Inflammatory macrophage (primary cell): Measurements from ENCODE around the gene KMT5C.

ENCODE experiments used
- DNase-seq, 2 donors: peaks; one replicate each; pipeline ENCODE4 v3.0.0-alpha.2; 2020 to 2022

Gene KMT5C

DNA sequence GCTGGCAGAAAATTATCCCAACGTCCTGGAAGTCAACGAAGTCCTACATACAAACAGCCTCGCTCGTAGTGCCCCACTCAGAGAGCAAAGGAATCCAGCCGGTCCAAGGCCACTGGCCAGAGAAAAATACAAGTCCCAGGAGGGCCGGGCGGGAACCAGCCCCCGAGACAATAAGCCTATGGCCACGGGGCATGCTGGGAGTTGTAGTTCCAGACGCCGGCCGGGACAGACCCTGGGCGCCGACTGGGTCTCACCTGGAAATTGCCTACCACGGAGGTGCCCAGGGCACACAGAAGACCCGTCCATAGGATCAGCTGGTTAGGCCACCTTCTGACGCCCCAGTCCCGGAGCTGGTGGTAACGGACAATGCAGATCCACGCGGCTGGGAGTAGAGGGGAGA lies 19.9 kb upstream of the KMT5C start:
- DNase-seq: no peak

DNA sequence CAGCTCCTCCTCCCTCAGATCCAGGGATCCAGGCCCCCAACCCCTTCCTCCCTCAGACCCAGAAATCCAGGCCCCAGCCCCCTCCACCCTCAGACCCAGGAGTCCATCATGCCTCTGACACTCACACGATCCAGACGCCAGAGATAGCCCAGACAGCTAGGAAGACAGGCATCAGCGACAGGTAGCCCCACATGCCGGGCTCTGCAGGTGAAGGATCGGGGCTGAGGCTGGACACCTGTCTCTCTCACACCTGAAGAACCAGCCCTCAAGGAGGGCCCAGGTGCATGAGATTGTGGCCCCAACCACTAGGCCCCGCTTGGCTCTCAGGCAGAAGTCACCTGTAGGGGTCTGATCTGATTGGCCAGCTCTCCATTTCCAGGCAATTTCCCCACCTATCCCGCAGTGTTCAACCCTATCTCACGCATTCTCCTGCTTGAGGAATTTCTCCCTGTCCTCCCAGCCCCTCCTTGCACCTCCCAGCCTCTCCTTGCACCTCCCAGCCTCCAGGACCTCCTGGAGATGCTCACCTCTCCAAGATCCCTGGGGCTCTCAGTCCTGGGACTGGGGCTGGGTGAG lies 18.7 kb upstream of the KMT5C start:
- no peak for DNase-seq

DNA sequence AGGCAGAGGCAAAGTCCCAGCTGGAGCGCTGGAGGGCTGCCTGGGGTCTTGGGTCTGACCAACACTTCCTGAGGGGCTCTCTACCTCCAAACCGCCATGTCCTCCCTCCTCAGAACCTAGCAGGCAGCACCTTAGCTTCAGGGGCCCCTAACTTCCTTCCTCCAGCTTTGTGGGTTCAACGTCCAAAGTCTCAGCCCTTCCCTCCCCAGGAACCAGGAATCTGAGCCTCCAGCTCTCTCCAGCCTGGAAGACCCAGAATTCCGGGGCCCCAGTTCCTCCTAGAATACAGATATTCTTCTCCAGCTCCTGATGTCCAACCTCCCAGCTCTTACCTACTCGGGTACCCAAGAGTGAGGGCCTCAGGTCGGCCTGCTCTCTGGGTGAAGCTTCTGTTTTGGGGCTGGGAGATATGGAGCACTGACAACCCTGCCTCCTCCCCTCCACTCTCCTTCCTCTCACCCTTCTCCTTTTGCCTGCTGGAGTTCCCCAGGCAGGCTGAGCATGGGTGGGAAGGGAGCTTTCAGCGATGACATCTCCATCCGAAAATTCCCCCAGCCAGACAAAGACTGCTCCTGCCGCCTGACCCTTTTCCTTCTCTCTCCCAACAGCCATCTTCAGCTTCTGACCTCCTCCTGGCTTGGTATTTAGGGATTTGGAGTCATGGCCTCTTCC lies 18.1 kb upstream of the KMT5C start:
- peak in 1 of 2 donors; percentile 42 for DNase-seq

DNA sequence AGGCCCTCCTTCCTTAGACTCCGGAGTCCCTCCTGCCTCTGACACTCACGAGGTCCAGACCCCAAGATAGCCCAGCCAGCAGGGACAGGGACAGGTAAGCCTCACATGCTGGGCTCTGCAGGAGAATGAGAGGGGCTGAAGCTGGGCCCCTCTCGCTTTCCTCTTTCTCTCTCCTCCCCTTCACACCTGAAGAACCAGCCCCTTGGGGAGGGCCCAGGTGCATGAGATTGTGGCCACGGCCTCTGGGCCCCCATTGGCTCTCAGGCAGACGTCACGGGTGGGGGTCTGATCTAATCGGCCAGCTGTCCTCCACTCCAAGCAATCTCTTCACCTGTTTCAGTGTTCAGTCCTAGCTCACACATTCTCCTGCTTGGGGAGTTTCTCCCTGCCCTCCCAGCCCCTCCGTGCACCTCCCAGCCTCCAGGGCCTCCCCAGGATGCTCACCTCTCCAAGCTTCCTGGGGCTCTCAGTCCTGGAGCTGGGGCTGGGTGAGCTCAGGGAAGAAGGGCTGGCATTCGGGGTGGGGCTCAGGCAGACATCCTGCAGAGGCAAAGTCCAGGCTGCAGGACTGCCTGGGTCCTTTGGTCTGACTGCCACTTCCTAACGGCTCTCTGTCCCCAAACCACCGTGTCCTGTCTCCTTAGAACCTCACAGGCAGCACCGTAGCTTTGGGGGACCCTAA lies 17.3 kb upstream of the KMT5C start:
- DNase-seq: no peak

DNA sequence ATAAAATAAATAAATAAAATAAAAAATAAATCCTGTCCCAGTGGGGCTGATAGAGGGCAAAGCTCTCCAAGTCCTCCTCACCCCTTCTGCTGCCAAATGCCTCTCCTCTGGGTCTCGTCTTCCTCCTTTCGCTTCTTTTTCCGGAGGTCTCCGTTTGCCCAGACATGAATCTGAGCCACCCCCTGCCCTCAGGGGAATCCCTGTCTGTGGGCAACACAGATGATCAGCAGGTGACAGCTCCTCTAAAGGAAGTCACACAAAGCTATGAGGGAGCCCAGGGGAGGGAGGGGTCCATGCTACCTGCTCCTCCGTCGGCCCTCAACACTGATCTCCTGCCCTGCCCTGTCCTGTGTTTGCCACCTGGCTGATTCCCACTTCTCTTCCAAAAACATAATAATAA lies 15.0 kb upstream of the KMT5C start:
- DNase-seq: peak in 1 of 2 donors; percentile 22

DNA sequence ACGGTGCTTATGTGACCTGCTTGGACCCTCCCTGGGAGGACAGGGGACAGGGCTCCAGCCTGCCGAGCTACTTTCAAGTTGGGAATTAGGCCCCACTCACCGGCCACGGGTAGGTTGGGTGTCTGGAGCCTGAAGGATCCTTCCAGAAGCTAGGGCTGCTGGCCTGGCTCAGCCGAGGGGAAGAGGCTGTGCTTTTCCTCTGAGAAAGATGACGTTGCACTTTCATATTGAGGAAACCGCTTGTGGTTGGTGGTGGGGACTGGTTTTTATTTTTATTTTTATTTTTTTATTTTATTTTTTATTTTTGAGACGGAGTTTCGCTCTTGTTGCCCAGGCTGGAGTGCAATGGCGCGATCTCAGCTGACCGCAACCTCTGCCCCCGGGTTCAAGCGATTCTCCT lies 14.5 kb upstream of the KMT5C start, which contains the start of gene TMEM150B:
TSS of gene TMEM150B (minus strand) at position 170 of the 400 bp plus-strand sequence. CDS start 4,305 bp downstream, outside the sequence.
- peak; percentile 69 to 76 for DNase-seq

DNA sequence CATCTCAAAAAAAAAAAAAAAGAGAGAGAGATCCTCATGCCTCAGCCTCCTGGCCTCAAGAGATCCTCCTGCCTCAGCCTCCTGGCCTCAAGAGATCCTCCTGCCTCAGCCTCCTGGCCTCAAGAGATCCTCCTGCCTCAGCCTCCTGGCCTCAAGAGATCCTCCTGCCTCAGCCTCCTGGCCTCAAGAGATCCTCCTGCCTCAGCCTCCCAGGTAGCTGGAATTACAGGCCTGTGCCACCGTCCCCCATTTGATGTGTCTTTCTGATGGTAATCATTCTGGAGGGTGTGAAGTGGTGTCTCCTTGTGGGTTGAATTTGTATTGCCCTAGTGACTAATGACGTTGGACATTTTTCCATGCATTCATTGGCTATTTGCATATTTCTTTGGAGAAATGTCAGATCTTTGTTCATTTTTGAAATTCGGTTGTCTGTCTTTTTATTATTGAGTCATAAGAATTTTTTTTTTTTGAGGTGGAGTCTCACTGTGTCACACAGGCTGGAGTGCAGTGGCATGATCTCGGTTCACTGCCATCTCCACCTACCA lies 10.8 kb upstream of the KMT5C start:
- DNase-seq: peak; percentile 24 to 63

DNA sequence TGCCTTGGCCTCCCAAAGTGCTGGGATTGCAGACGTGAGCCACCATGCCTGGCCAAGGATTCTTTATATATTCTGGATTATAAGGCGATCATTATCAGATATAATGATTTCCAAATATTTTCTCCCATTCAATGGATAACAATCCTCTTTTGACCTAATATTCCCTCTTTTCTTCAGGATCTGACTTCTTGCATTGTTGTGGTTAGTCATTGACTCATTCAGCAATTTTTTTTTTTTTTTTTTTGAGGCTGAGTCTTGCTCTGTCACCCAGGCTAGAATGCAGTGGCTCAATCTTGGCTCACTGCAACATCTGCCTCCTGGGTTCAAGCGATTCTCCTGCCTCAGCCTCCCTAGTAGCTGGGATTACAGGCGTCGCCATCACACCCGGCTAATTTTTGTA lies 9.9 kb upstream of the KMT5C start:
- DNase-seq: peak in 1 of 2 donors; percentile 14

DNA sequence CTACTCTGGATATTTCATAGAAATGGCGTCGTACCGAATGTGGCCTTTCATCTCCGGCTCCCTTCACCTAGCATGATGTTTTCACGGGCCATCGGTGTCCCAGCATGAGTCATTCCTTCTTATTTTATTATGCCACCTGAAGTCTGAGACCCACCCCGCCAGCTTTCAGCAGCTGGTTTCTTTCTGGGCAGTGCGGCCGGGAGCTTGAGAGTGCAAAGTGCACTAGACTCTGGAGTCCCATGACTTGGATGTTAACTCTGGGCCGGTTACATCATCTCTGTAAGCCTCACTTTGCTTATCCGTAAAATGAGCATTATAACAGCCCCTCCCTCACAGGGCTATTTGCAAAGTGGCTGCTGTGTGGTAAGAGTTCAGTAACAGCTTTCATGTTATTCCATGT lies 5.8 kb upstream of the KMT5C start:
- DNase-seq: peak in 1 of 2 donors; percentile 35

DNA sequence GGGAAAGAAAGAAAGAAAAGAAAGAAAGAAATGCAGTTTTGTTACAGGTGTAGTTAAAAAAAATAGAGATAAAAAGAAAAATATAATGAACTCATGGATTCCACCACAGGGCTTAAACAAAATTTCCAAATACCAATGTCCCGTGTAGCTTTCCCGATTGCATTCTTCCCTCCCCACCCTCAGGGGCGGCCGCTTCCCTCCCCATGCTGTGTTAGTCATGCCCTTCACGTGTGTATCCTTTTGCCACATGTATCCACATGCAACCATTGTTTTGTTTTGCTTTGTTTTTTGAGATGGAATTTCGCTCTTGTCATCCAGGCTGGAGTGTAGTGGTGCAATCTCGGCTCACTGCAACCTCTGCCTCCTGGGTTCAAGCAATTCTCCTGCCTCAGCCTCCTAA lies 3.6 kb upstream of the KMT5C start:
- no peak for DNase-seq

DNA sequence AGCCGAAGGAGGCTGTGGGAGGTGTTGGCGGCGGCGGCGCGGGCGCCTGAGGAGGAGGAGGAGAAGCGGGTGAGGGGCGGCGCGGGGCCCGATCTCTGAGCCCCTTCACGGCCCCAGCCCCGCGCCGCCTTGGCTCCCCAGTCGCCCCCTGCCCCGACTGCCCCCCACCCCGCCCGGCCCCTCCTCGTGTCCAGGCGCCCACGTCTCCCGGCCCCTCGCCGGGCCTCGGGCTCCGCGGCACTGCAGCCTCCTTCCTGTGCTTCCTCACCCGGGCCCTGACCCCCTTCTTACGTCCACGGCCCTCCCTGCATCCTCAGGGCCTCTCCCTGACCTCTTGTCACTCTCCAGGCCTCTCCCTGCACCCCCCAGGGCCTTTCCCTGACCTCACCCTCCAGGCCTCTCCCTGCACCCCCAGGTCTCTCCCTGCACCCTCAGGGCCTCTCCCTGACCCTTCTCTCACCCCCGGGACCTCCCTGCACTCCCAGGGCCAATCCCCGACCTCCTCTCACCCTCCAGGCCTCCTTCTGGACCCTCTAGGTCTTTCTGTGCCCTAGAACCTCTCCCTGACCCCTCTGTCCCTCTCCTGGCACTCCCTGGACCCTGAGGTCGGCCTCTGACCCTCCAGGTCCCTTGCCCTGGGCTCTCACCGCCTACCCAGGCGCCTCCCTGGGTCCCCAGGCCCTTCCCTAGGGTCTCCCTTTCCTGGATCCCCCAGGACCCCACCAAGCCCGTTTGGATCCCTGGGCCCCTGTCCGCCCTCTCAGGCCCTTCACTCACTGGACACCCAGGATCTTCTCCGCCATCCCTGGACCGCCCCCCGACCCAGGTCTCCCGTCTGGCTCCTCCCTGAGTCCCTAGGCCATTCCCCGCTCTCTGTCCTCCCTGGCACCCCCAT lies 460 bp downstream of the KMT5C start:
- DNase-seq: peak; percentile 11 to 29

DNA sequence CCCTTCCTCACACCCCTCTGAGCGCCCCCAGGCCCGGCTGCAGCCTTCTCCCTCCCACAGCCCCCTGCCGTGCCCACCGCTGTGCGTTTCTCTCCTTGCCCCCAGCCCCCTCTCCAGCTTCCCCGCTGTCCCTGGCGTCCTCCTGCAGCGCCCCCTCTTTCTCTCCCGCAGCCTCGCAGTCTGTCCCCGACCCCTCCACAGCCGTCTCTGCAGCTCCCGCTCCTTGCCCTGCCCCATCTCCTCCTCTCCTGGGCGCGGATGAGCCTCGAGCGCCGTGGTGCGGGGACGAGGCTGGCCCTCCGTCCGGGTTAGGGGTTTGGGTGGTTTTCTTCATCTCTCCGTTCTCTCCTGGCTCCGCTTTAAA lies 1.1 kb downstream of the KMT5C start:
- DNase-seq: peak in 1 of 2 donors; percentile 13

DNA sequence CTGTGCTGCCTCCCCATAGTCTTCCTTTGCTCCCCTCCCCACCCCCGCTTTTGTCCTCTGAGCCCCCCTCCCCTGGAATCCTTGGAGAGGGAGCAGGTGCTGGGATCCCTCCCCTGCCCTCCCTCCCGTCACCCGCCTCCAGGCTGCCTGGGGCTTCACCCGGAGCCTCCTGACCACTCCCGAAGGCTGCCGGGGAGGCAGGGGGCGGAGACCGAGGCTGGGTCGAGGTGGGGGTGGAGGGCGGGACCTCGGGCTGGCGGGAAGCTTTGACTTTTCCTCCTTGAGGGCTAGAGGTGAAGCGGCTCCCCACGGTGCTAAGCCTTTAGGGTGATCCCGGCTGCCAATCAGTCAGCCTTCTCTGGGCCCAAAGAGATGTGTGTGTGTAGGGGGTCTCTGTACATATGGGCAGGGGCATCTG lies 1.5 kb downstream of the KMT5C start:
- DNase-seq: peak; percentile 59 to 85

DNA sequence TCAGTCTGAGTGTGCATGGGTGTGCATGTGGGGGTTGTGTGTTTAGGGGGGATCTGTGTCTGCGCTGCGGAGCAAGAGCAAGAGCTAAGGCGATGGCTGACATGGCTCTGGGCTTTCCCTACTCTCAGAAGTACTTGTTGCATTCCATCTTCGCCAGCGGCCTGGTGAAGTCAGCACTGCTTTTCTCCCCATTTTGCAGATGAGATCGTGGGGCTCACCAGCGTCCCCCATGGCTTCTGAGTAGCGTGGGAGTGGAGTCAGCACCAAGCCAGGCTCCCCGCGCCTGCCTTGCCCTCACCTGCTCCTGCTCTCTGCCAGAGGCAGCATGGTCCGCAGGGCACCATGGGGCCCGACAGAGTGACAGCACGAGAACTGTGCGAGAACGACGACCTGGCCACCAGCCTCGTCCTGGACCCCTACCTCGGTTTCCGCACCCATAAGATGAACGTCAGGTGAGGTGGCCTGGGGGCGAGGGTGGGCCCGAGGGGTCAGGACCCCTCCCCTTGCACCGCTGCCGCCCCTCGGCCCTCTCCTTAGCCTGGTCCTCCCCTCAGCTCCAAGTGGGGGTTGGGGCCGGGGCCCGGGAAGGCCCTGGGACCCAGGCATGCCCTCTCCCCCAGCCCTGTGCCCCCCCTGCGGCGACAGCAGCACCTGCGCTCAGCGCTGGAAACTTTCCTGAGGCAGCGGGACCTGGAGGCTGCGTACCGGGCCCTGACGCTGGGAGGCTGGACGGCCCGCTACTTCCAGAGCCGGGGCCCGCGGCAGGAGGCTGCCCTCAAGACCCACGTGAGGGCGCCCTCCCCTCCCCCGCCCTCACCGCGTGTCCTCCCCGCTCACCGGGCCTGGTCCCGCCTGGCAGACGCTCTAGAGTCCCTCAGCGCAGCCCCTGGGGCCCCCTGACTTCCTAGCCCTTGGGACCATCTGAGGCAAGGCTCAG lies 2.2 kb downstream of the KMT5C start:
- DNase-seq: no peak

DNA sequence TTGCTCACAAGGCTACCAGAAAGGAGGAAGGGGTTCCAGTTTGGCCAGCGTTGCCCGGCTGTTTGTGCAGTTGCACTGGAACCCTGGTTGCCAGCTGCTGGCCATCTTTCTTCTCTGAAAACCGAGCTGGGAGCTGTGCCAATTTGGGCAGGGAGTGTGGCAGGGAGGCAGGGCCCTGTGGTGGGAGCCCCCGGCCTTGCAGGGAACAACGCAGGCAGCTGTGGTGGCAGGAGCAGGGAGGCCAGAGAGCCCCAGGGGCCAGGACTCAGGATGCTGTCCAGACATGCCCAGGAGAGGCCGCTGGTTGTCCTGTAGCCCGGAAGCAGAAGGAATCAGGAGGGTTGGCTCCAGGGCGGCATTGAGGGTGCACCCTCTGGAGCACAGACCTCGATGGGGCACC lies 4.8 kb downstream of the KMT5C start:
- DNase-seq: no peak

DNA sequence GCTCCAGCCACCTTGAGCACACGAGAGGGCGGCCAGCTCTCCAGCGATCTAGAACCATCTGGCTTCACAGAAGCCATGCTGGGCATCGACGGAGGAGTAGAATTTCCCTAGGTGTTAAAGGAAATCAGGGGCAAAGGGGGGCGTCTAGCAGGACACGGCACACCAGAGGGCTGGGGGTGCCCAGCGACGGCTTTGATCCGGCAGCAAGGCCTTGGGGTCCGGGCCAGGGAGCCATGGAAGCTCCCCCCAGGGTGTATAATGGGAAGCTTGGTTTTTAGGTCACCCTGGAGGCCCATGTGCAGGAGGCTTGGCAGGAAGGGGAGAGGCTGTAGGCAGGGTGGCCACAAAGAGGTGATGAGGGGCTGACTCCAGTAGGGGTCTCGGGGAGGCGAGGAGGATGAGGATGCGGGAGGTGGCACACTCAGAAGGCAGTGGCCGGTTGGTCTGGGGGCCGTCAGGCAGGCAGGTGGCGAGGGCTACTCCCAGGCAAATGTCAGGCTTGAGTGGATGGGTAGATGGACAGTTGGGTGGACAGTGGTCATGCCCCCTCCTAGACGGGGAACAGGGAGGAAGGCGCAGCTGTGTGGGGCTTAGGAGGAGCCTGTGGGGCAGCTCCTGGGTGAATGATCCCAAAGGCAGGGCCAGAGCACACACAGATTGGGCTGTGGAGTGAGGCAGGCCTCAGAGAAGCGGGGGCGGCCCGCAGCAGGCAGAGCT lies 5.6 kb downstream of the KMT5C start:
- no peak for DNase-seq

DNA sequence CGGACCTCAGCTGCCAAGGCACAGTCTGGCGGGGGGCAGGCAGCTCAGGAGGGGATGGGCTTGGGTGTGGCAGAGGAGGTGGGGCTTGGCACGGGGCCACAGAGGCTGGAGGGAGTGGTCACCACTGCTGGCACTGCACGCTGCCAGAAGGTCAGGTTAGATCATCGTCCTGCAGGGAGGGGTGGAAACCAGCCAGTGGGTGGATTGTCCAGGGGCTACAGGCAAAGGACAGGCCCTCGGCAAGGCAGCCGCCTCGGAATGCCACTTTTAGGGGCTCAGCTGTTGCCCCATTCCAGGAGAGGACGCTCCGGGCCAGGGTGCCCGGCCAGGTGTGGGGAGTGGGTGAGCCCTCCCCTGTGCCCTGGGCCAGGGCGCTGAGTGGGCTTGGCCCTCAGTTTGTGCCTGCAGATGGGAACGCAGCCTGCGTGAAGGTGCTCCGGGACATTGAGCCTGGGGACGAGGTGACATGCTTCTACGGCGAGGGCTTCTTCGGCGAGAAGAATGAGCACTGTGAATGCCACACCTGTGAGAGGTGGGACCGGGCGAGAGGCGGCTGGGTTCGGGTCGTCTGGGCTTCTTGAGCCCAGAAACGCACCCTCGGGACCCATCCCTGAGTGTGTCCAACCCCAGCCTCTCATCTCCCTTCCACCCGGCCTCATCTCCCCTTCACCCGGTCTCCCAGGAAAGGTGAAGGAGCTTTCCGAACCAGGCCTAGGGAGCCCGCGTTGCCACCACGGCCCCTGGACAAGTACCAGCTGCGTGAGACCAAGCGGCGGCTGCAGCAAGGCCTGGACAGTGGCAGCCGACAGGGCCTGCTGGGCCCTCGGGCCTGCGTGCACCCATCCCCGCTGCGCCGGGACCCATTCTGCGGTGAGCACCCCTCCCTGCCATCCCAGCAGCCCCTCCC lies 6.4 kb downstream of the KMT5C start:
- no peak for DNase-seq

DNA sequence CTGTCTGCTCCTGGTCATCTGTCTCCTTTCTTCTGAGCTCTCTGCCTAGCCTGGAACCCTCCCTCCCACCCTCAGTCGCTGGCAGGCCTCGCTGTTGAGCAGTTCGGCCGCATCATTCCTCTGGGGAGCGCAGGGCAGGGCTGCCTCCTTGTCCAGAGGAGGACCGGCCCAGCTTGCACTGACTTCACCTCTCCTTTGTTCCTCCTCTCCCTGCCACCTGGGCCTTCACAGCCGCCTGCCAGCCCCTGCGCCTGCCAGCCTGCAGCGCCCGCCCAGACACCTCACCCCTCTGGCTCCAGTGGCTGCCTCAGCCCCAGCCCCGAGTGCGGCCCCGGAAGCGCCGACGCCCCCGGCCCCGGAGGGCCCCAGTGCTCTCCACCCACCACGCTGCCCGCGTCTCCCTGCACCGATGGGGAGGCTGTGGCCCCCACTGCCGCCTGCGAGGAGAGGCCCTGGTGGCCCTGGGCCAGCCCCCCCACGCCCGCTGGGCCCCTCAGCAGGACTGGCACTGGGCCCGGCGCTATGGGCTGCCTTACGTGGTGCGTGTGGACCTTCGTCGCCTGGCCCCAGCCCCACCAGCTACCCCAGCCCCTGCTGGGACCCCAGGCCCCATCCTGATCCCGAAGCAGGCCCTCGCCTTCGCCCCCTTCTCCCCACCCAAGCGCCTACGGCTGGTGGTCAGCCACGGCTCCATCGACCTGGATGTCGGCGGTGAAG lies 7.2 kb downstream of the KMT5C start:
- no peak for DNase-seq

DNA sequence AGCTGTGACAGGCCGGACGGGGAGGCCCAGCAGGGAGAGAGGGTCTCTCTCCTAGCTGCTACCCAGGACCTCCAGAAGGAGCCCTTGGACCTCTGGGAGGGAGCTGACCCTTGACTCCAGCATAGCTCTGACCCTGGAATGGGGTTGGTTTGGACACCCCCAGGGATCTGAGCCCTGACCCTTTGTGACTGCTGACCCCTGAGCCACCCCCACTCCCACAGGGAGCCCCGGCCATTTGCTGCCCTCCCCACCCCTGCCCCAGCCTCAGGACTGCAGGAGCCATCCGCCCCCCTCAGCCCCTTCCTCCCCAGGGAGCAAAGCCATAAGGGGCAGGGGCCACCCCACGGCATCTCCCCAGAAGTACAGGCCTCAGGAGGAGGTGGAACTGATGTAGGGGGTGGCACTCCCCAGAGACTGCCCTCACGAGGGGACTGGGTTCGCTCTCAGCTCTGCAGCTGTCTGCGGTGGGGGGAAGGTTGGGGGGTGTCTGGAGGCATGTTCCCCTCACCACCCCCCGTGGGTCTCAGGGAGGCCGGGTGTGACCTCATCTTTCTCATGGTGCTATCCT lies 7.8 kb downstream of the KMT5C start:
- DNase-seq: no peak
